HepG2 (cell line): Measurements from ENCODE around the gene MTPN. TPM values are rescaled to one million over a fixed set of nuclear protein-coding genes. Genes with fewer than 3 reads are reported as not detected.

ENCODE experiments used
- ATAC-seq: fragments of 200-7000 bp; cut with Tn5 transposase; 3 replicates; pipeline ENCODE4 v1.9.1; 2020; ENCODE audit warnings: mild to moderate bottlenecking, moderate library complexity
- BruUV-seq: library from RNA; stranded (reverse); fragments of 400-500 nt; replicated peaks from 2 replicates; lab custom pipeline; 2021; lab: Mats Ljungman, UMichigan
- CTCF ChIA-PET: fragments of 300-600 bp; formaldehyde crosslinking; extraction: SDS; loops from one replicate; lab custom pipeline; 2021; ENCODE audit warnings: low total read pairs, inconsistent platforms, low intra/inter-chr PET ratio; lab: Yijun Ruan, JAX
- POLR2A ChIA-PET: fragments of 350-600 bp; sonication (Branson Sonifier 250); formaldehyde crosslinking; loops from one replicate; lab custom pipeline; 2020; ENCODE audit warnings: antibody characterized with exemption, inconsistent platforms; lab: Yijun Ruan, JAX
- DNase-seq: peaks from one replicate; pipeline ENCODE4 v3.0.0-alpha.2; 2015; ENCODE audit warnings: low spot score
- FAIRE-seq: peaks from 3 replicates; lab custom pipeline; 2011; peaks lifted over from hg19 to GRCh38; lab: Jason Lieb, UNC
- H2AFZ ChIP-seq: one replicate; pipeline ENCODE4 v1.6.1; 2011; ENCODE audit warnings: low read length, inconsistent platforms
- H3K27ac ChIP-seq: fragments of 300-600 bp; 3 replicates; pipeline ENCODE4 v1.8.0; 2011; ENCODE audit warnings: mixed run types, mild to moderate bottlenecking, mixed read lengths, low read length, inconsistent platforms; ENCODE audit not compliant: insufficient read depth; ENCODE audit errors: extremely low read length
- H3K27me3 ChIP-seq, 2 experiments: fragments of 200-600 bp in 1 of 2; 2 replicates in 1 of 2; 3 replicates in 1 of 2; pipeline versions ENCODE4 v1.6.0 to v1.8.0; 2011; ENCODE audit warnings: low read length in 2 of 2, mild to moderate bottlenecking in 2 of 2, moderate library complexity in 2 of 2, inconsistent platforms in 1 of 2; ENCODE audit not compliant: insufficient read depth in 2 of 2, control insufficient read depth in 1 of 2
- H3K36me3 ChIP-seq, 2 experiments: fragments of 200-600 bp in 1 of 2; replicated peaks in 1 of 2; 2 replicates in 1 of 2; 3 replicates in 1 of 2; pipeline versions ENCODE4 v1.5.1 to v1.8.0; 2011; ENCODE audit warnings: low read length in 2 of 2, inconsistent platforms in 1 of 2; ENCODE audit not compliant: insufficient read depth in 2 of 2, control insufficient read depth in 1 of 2
- H3K4me1 ChIP-seq: 2 replicates; pipeline ENCODE4 v1.5.1; 2012; ENCODE audit warnings: low read length, inconsistent platforms; ENCODE audit not compliant: insufficient read depth
- H3K4me2 ChIP-seq: 2 replicates; pipeline ENCODE4 v1.6.0; 2011; ENCODE audit warnings: low read depth, low read length, inconsistent platforms
- H3K4me3 ChIP-seq, 3 experiments: fragments of 200-600 bp in 1 of 3; sonication (generic), shearing (Covaris generic) in 1 of 3; replicated peaks in 1 of 3; 2 replicates each; pipeline ENCODE4 v1.5.1; 2011 to 2016; ENCODE audit warnings: low read length in 3 of 3, inconsistent platforms in 2 of 3, low read depth in 2 of 3, mild to moderate bottlenecking in 2 of 3, control low read depth in 1 of 3, mixed read lengths in 1 of 3; ENCODE audit not compliant: insufficient read depth in 1 of 3
- H3K79me2 ChIP-seq: one replicate; pipeline ENCODE4 v1.6.1; 2011; ENCODE audit warnings: low read length, inconsistent platforms; ENCODE audit not compliant: insufficient read depth
- H3K9ac ChIP-seq: 2 replicates; pipeline ENCODE4 v1.6.0; 2011; ENCODE audit warnings: mild to moderate bottlenecking, low read depth, low read length, inconsistent platforms; ENCODE audit not compliant: insufficient read depth
- H3K9me3 ChIP-seq: 2 replicates; pipeline ENCODE4 v1.5.1; 2012; ENCODE audit warnings: mild to moderate bottlenecking, low read length
- H4K20me1 ChIP-seq: 2 replicates; pipeline ENCODE4 v1.6.0; 2011; ENCODE audit warnings: inconsistent platforms, mild to moderate bottlenecking, low read length, moderate library complexity; ENCODE audit not compliant: insufficient read depth
- CCAR2 ChIP-seq: fragments of 200-400 bp; formaldehyde crosslinking; optimal IDR thresholded peaks from 2 replicates; pipeline ENCODE3; 2018; ENCODE audit warnings: low read depth, mild to moderate bottlenecking, low read length, moderate library complexity
- GLI4 ChIP-seq: sonication (generic); formaldehyde crosslinking; IDR thresholded peaks from 2 replicates; pipeline ENCODE4 v1.5.1; 2020; ENCODE audit warnings: missing genetic modification reagents, mild to moderate bottlenecking, moderate library complexity, borderline replicate concordance
- KLF13 ChIP-seq: sonication (generic); formaldehyde crosslinking; IDR thresholded peaks from 2 replicates; pipeline ENCODE4 v1.4.0; 2020; ENCODE audit warnings: mild to moderate bottlenecking, missing genetic modification reagents
- PCBP1 ChIP-seq: fragments of 200-400 bp; formaldehyde crosslinking; IDR thresholded peaks from 2 replicates; pipeline ENCODE4 v1.6.1; 2017; ENCODE audit warnings: mild to moderate bottlenecking, low read depth, low read length, borderline replicate concordance
- ZNF432 ChIP-seq: sonication (generic); formaldehyde crosslinking; IDR thresholded peaks from 2 replicates; pipeline ENCODE4 v1.5.0; 2020; ENCODE audit warnings: missing genetic modification reagents, mild to moderate bottlenecking, borderline replicate concordance
- ZNF839 ChIP-seq: sonication (generic); formaldehyde crosslinking; IDR thresholded peaks from 2 replicates; pipeline ENCODE4 v1.4.0; 2020; ENCODE audit warnings: missing genetic modification reagents, mild to moderate bottlenecking, borderline replicate concordance
- WGBS: methylation state at CpG from one replicate; pipeline ENCODE4 v1.1.6; 2017; ENCODE audit warnings: low lambda C conversion rate; 5-methylcytosine and 5-hydroxymethylcytosine counted together
- in situ Hi-C: cut with HindIII; loops from 2 replicates; pipeline ENCODE4 v1.10.0; 2017; ENCODE audit warnings: low pct_unique_long_range_greater_than_20kb; ENCODE audit not compliant: extremely low pct_ligation_motif_present
- intact Hi-C: fragments of 100-400 bp; cut with micrococcal nuclease; formaldehyde crosslinking; loops from one replicate; pipeline ENCODE4 v1.10.0; 2022; ENCODE audit not compliant: unreplicated experiment
- polyA plus RNA-seq, 8 experiments: library from polyadenylated mRNA; depleted of rRNA in 3 of 8; stranded (reverse) in 7 of 8; unstranded in 1 of 8; fragments of >200 nt; fragmentation: Illumina TruSeq in 4 of 8; extraction: Trizol in 4 of 8; gene quantifications; 2 replicates each; pipeline versions ENCODE4 v1.2.1 to v1.2.3, GENCODE V29; 2011 to 2016; ENCODE audit warnings: low read depth in 4 of 8, missing spikeins in 1 of 8, mixed read lengths in 1 of 8; ENCODE audit not compliant: insufficient read depth in 1 of 8
- total RNA-seq, 5 experiments: library from RNA; depleted of rRNA; stranded (reverse); fragments of >200 nt; fragmentation: Illumina TruSeq; extraction: Trizol; gene quantifications; 2 replicates each; pipeline ENCODE4 v1.2.3, GENCODE V29; 2016; ENCODE audit warnings: low read depth in 1 of 5
- TF ChIP-seq, protein P1 (sequence below): sonication (generic); formaldehyde crosslinking; conservative IDR thresholded peaks from 2 replicates; pipeline ENCODE4 v1.4.0; 2020; ENCODE audit warnings: mild to moderate bottlenecking, missing genetic modification reagents, moderate library complexity
- TF ChIP-seq, protein P2 (sequence below): sonication (generic); formaldehyde crosslinking; IDR thresholded peaks from 2 replicates; pipeline ENCODE4 v1.9.0; 2022; ENCODE audit warnings: missing genetic modification reagents, mild to moderate bottlenecking, borderline replicate concordance
- TF ChIP-seq, protein P3 (sequence below): sonication (generic); formaldehyde crosslinking; IDR thresholded peaks from 2 replicates; pipeline ENCODE4 v1.5.0; 2020; ENCODE audit warnings: missing genetic modification reagents
- TF ChIP-seq, protein P4 (sequence below): sonication (generic); formaldehyde crosslinking; IDR thresholded peaks from 2 replicates; pipeline ENCODE4 v1.5.0; 2020; ENCODE audit warnings: missing genetic modification reagents, mild to moderate bottlenecking, borderline replicate concordance
- TF ChIP-seq, protein P5 (sequence below): sonication (generic); formaldehyde crosslinking; IDR thresholded peaks from 2 replicates; pipeline ENCODE4 v1.5.0; 2020; ENCODE audit warnings: missing genetic modification reagents

The MTPN gene
- total and polyA plus RNA-seq, 2 of the 13 experiments (the other 11 are each of a cell fraction or from before 2014, with no cell fraction given), result 31.1 to 71.7 TPM

DNA sequence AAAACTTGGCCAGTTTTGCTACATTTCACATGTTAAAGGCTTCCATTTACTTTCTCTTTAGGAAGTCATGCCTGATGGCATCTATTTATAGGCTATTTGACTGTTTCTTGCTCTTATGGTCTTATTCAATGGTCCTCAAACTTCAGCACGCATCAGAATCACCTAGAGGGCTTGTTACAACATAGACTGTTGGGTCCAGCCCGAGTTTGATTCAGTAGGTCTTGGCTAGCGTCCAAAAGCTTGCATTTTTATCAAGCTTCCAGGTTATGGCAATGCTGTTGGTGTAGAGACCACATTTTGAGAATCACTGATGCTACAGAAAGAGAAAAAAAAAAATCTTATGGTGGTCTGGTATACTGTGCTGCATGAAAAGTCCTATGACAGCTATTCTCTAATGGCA lies 51.9 kb downstream of the MTPN start (continued):
- TF ChIP-seq, protein P1, sequence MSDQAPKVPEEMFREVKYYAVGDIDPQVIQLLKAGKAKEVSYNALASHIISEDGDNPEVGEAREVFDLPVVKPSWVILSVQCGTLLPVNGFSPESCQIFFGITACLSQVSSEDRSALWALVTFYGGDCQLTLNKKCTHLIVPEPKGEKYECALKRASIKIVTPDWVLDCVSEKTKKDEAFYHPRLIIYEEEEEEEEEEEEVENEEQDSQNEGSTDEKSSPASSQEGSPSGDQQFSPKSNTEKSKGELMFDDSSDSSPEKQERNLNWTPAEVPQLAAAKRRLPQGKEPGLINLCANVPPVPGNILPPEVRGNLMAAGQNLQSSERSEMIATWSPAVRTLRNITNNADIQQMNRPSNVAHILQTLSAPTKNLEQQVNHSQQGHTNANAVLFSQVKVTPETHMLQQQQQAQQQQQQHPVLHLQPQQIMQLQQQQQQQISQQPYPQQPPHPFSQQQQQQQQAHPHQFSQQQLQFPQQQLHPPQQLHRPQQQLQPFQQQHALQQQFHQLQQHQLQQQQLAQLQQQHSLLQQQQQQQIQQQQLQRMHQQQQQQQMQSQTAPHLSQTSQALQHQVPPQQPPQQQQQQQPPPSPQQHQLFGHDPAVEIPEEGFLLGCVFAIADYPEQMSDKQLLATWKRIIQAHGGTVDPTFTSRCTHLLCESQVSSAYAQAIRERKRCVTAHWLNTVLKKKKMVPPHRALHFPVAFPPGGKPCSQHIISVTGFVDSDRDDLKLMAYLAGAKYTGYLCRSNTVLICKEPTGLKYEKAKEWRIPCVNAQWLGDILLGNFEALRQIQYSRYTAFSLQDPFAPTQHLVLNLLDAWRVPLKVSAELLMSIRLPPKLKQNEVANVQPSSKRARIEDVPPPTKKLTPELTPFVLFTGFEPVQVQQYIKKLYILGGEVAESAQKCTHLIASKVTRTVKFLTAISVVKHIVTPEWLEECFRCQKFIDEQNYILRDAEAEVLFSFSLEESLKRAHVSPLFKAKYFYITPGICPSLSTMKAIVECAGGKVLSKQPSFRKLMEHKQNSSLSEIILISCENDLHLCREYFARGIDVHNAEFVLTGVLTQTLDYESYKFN (CRISPR knock-in tag), result no peak
- TF ChIP-seq CCAR2 (no peak), GLI4 (CRISPR knock-in tag) (no peak), KLF13 (no peak), PCBP1 (no peak)
- TF ChIP-seq, protein P2, sequence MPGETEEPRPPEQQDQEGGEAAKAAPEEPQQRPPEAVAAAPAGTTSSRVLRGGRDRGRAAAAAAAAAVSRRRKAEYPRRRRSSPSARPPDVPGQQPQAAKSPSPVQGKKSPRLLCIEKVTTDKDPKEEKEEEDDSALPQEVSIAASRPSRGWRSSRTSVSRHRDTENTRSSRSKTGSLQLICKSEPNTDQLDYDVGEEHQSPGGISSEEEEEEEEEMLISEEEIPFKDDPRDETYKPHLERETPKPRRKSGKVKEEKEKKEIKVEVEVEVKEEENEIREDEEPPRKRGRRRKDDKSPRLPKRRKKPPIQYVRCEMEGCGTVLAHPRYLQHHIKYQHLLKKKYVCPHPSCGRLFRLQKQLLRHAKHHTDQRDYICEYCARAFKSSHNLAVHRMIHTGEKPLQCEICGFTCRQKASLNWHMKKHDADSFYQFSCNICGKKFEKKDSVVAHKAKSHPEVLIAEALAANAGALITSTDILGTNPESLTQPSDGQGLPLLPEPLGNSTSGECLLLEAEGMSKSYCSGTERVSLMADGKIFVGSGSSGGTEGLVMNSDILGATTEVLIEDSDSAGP (CRISPR knock-in tag), result no peak
- TF ChIP-seq, all 625 proteins: peak for 0

DNA sequence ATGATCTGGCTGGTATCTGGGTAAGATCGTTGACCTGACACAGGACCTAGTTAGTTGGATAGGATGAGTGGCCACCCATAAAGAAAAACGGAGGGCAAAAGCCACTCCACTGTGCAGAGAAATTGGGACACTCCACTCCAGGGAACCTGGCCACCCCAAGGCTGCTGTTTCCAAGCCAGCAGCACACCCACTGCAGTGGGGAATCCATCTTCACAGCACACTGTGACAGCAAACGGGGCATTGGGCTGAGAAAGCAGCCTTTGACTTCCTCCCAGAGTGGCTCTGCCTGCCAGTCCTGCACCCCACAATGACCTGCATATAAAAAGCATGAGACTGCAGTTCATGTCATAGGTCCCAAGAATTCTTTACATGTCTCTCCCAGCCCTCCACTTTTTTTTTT lies 52.9 kb downstream of the MTPN start:
- no peaks in the 10 kb centered on the region for H4K20me1 ChIP-seq
- H3K79me2 ChIP-seq, result no peaks in the 10 kb centered on the region
- DNase-seq, result no peak
- H3K27ac ChIP-seq, result no peak overlapping the region
- H3K4me2 ChIP-seq, result no peak overlapping the region
- ChIA-PET POLR2A (no interaction called here), CTCF (no interaction called here)
- no TSS peak for BruUV-seq
- H3K36me3 ChIP-seq, result peaks cover 2 to 8% of the 10 kb centered on the region in 2 experiments; a peak in 2 of 5 replicates
- H3K9ac ChIP-seq, result no peak overlapping the region
- intact Hi-C loops (no loop called here), in situ Hi-C loops (no loop called here)
- no peak overlapping the region for H3K4me3 ChIP-seq
- no peaks in the 10 kb centered on the region for H3K9me3 ChIP-seq
- H2AFZ ChIP-seq, result no peak overlapping the region
- FAIRE-seq, result no peak
- WGBS, result 100% methylated on average over 2 of the region's 3 CpGs
- no peaks in the 10 kb centered on the region for H3K27me3 ChIP-seq
- ATAC-seq, result no peak
- TF ChIP-seq, protein P3, sequence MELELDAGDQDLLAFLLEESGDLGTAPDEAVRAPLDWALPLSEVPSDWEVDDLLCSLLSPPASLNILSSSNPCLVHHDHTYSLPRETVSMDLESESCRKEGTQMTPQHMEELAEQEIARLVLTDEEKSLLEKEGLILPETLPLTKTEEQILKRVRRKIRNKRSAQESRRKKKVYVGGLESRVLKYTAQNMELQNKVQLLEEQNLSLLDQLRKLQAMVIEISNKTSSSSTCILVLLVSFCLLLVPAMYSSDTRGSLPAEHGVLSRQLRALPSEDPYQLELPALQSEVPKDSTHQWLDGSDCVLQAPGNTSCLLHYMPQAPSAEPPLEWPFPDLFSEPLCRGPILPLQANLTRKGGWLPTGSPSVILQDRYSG (CRISPR knock-in tag), result no peak
- TF ChIP-seq ZNF839, result no peak
- TF ChIP-seq, protein P4, sequence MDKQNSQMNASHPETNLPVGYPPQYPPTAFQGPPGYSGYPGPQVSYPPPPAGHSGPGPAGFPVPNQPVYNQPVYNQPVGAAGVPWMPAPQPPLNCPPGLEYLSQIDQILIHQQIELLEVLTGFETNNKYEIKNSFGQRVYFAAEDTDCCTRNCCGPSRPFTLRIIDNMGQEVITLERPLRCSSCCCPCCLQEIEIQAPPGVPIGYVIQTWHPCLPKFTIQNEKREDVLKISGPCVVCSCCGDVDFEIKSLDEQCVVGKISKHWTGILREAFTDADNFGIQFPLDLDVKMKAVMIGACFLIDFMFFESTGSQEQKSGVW (CRISPR knock-in tag), result no peak
- TF ChIP-seq, protein P5, sequence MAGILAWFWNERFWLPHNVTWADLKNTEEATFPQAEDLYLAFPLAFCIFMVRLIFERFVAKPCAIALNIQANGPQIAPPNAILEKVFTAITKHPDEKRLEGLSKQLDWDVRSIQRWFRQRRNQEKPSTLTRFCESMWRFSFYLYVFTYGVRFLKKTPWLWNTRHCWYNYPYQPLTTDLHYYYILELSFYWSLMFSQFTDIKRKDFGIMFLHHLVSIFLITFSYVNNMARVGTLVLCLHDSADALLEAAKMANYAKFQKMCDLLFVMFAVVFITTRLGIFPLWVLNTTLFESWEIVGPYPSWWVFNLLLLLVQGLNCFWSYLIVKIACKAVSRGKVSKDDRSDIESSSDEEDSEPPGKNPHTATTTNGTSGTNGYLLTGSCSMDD (CRISPR knock-in tag), result no peak
- TF ChIP-seq ZNF432 (CRISPR knock-in tag), result no peak
- TF ChIP-seq, all 625 proteins: peak for 0
- no peaks in the 10 kb centered on the region for H3K4me1 ChIP-seq
